Natural killer cell (primary cell): ENCODE data around the gene RPAP3. TPM values are rescaled to one million over a fixed set of nuclear protein-coding genes. Genes with fewer than 3 reads are reported as not detected.

ENCODE experiments used
- ATAC-seq, 3 donors: fragments of 150-1000 bp in 2 of 3; fragments of 200-7000 bp in 1 of 3; cut with Tn5 transposase; 1 replicate in 1 of 3; 2 replicates in 2 of 3; pipeline ENCODE4 v1.10.0; 2021; ENCODE audit warnings: mild to moderate bottlenecking in 2 of 3, moderate library complexity in 2 of 3
- DNase-seq, 2 donors: peaks; one replicate each; pipeline versions ENCODE4 v3.0.0 to v3.0.0-alpha.2; 2013 to 2021; ENCODE audit warnings: mixed read lengths in 1 of 2
- H3K27ac ChIP-seq: one replicate; pipeline ENCODE4 v1.5.1; 2013; ENCODE audit warnings: mild to moderate bottlenecking, low read length
- H3K27me3 ChIP-seq: one replicate; pipeline ENCODE4 v1.6.1; 2013; ENCODE audit warnings: low read length; ENCODE audit not compliant: control insufficient read depth, insufficient read depth
- H3K36me3 ChIP-seq: one replicate; pipeline ENCODE4 v1.6.1; 2013; ENCODE audit warnings: low read length; ENCODE audit not compliant: control insufficient read depth, insufficient read depth
- H3K4me1 ChIP-seq: one replicate; pipeline ENCODE4 v1.6.1; 2013; ENCODE audit warnings: low read length; ENCODE audit not compliant: control insufficient read depth, insufficient read depth
- H3K4me3 ChIP-seq: one replicate; pipeline ENCODE4 v1.5.1; 2013; ENCODE audit warnings: low read length
- H3K9me3 ChIP-seq: one replicate; pipeline ENCODE4 v1.6.1; 2013; ENCODE audit warnings: low read length; ENCODE audit not compliant: control insufficient read depth, insufficient read depth
- H3K27ac Mint-ChIP-seq, 2 donors: one replicate each; pipeline ENCODE4 v1.8.0; 2022; ENCODE audit warnings: mild to moderate bottlenecking in 2 of 2, mixed read lengths in 2 of 2, moderate library complexity in 1 of 2
- H3K27me3 Mint-ChIP-seq, 2 donors: one replicate each; pipeline ENCODE4 v1.8.0; 2022; ENCODE audit warnings: low read depth in 2 of 2, mixed read lengths in 2 of 2
- H3K36me3 Mint-ChIP-seq: one replicate; pipeline ENCODE4 v1.8.0; 2022; ENCODE audit warnings: mixed read lengths
- H3K4me1 Mint-ChIP-seq, 2 donors: one replicate each; pipeline ENCODE4 v1.8.0; 2022; ENCODE audit warnings: mixed read lengths in 2 of 2
- H3K4me3 Mint-ChIP-seq: one replicate; pipeline ENCODE4 v1.8.0; 2022; ENCODE audit warnings: mild to moderate bottlenecking, moderate library complexity, mixed read lengths
- H3K9me3 Mint-ChIP-seq, 2 donors: one replicate each; pipeline ENCODE4 v1.8.0; 2022; ENCODE audit warnings: mixed read lengths in 2 of 2
- WGBS: methylation state at CpG from one replicate; pipeline ENCODE4 v1.1.7; 2013; ENCODE audit warnings: missing lambda C conversion rate; ENCODE audit not compliant: insufficient coverage; 5-methylcytosine and 5-hydroxymethylcytosine counted together
- intact Hi-C: fragments of 100-400 bp; cut with micrococcal nuclease; formaldehyde crosslinking; loops from one replicate; pipeline ENCODE4 v1.14.2; 2022
- total RNA-seq, 4 donors: library from RNA; stranded (reverse); fragments of 120-200 nt in 1 of 4; gene quantifications; one replicate each; pipeline versions ENCODE4 v1.2.3 to v1.2.4, GENCODE V29; 2013 to 2022
- TF ChIP-seq, protein P1 (sequence below): fragments of 200-600 bp; IDR thresholded peaks from one replicate; pipeline ENCODE4 v1.8.0; 2022; ENCODE audit warnings: antibody characterized with exemption

The RPAP3 gene
- total RNA-seq, 3 donors from 2014 or later (not counting 1 experiment from before 2014, with no cell fraction given): 22.8 to 35.8 (median 24.8) TPM

DNA sequence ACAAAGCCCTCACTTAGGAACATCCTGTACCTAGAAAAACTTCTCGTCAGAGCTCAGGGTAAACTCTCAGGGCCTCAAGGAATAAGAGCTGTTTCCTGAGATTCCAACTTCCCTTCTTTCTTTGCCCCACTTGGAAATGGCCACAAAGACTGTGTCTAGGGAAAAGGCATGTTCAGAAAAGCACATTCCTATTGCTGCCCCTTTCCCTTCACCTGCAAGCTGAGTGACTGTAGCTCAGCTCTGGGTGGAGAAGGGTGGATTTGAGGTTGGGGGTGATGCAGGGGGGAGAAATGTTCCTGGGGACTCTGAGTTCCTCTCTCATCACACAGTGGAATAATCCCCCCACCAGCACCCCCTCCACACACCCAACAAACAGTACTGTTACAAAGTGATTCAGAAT is 12.7 kb upstream of the RPAP3 start:
- Mint-ChIP-seq H3K36me3 (no peaks in the 10 kb centered on the region), H3K4me3 (no peak overlapping the region), H3K9me3 (no peaks in the 10 kb centered on the region), H3K4me1 (peaks cover 34 to 42% of the 10 kb centered on the region in 2 donors), H3K27ac (no peak overlapping the region), H3K27me3 (peaks cover 3 to 10% of the 10 kb centered on the region in 2 donors)
- Histone ChIP-seq H3K4me3 (no peak overlapping the region), H3K27me3 (peaks cover 4% of the 10 kb centered on the region), H3K9me3 (no peaks in the 10 kb centered on the region), H3K27ac (no peak overlapping the region), H3K36me3 (no peaks in the 10 kb centered on the region), H3K4me1 (peaks cover 36% of the 10 kb centered on the region)
- ATAC-seq: no peak
- no peak for DNase-seq
- WGBS: 100% methylated on average over 1 of the region's 1 CpG
- TF ChIP-seq, protein P1, sequence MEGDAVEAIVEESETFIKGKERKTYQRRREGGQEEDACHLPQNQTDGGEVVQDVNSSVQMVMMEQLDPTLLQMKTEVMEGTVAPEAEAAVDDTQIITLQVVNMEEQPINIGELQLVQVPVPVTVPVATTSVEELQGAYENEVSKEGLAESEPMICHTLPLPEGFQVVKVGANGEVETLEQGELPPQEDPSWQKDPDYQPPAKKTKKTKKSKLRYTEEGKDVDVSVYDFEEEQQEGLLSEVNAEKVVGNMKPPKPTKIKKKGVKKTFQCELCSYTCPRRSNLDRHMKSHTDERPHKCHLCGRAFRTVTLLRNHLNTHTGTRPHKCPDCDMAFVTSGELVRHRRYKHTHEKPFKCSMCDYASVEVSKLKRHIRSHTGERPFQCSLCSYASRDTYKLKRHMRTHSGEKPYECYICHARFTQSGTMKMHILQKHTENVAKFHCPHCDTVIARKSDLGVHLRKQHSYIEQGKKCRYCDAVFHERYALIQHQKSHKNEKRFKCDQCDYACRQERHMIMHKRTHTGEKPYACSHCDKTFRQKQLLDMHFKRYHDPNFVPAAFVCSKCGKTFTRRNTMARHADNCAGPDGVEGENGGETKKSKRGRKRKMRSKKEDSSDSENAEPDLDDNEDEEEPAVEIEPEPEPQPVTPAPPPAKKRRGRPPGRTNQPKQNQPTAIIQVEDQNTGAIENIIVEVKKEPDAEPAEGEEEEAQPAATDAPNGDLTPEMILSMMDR: no peak
- intact Hi-C loops: loop anchor here (5.0 kb wide), 3 partner anchors 229 to 449 kb away; partner anchors contain the start of gene TMEM106C

DNA sequence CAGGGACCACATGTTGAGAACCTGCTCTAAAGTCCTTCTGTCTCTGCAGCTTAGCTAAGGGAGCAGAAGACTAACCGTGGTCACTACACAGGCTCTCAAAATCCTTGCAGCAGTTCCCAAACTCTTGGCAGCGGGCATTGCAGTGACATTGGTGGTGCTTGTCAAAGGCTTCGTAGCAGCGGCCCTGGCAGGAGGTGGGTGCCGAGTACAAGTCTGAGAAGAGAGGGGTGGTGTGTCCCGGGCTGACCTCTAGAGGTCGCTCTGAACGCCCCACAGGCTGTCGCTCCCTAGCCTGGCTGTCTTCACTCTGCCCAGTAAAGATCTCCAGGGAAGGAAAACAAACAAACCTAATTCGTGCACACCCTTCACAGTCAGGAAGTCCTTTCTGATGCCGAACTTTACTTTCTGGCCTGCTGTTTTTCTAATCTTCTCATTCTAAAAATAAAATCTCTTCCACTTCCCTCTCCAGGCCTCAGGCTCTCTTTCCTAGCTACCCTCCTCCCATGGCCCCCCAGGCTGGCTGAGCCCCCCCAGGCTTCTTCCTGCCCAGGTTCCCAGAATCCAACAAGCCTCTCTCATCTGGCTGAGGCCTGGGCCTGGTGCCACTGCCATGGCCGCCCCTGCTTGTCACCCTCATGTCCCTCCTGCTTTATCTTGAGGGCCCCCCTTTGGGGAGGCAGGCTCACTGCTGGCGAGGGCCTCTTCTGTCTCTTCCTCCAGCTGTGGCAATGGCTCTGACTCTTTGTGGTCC is 11.8 kb upstream of the RPAP3 start:
- 37% methylated on average over 13 of the region's 13 CpGs for WGBS
- peak overlapping the region in 1 of 2 donors; percentile 68 for H3K27ac Mint-ChIP-seq
- intact Hi-C loops: loop anchor here (5.0 kb wide), 3 partner anchors 230 to 450 kb away; partner anchors contain the start of gene TMEM106C

DNA sequence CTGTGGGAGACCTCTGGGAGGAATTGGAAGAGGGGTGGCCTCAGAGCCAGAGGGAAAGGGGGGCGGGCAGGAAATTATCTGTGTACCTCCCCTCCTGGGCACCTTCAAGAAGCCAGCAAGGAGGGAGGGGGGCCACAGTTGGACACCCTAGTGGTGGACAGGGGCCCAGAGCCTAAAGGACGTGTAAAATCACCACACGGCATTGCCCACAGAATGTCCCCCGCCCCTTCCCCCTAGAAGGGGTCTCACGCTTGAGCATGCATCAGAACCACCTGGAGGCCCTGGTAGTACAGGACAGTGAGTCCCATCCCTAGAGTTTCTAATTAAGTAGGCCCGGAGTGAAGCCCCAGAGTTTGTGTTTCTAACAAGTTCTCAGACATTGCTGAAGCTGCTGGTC is 11.2 kb upstream of the RPAP3 start:
- DNase-seq (no peak), ATAC-seq (no peak)
- intact Hi-C loops: loop anchor here (5.0 kb wide), 3 partner anchors 230 to 450 kb away; partner anchors contain the start of gene TMEM106C
- Mint-ChIP-seq H3K4me1 (peaks cover 22 to 30% of the 10 kb centered on the region in 2 donors), H3K27me3 (peaks cover 0 to 10% of the 10 kb centered on the region in 2 donors), H3K27ac (no peak overlapping the region), H3K4me3 (no peak overlapping the region), H3K36me3 (no peaks in the 10 kb centered on the region), H3K9me3 (no peaks in the 10 kb centered on the region)
- Histone ChIP-seq H3K36me3 (no peaks in the 10 kb centered on the region), H3K4me3 (no peak overlapping the region), H3K27me3 (no peaks in the 10 kb centered on the region), H3K9me3 (no peaks in the 10 kb centered on the region), H3K4me1 (peaks cover 24% of the 10 kb centered on the region), H3K27ac (no peak overlapping the region)
- TF ChIP-seq, protein P1: no peak
- 85% methylated on average over 6 of the region's 6 CpGs for WGBS

More for the DNA sequence above, 11.8 kb upstream of the RPAP3 start:
- no peaks in the 10 kb centered on the region for H3K9me3 Mint-ChIP-seq
- TF ChIP-seq, protein P1: peak; percentile 38
- H3K9me3 ChIP-seq: no peaks in the 10 kb centered on the region
- H3K36me3 Mint-ChIP-seq: no peaks in the 10 kb centered on the region
- H3K4me1 ChIP-seq: peaks cover 29% of the 10 kb centered on the region
- ATAC-seq (peak; percentile 34 to 54 (median 40)), DNase-seq (peak in 1 of 2 donors; percentile 79)
- no peaks in the 10 kb centered on the region for H3K27me3 ChIP-seq
- peaks cover 28 to 36% of the 10 kb centered on the region in 2 donors for H3K4me1 Mint-ChIP-seq
- no peak overlapping the region for H3K4me3 Mint-ChIP-seq
- H3K4me3 ChIP-seq: no peak overlapping the region
- H3K27me3 Mint-ChIP-seq: peaks cover 0 to 10% of the 10 kb centered on the region in 2 donors
- H3K27ac ChIP-seq: no peak overlapping the region
- no peaks in the 10 kb centered on the region for H3K36me3 ChIP-seq
